HT1080 (cell line): ENCODE results near the gene RBM44. TPM values are rescaled to one million over a fixed set of nuclear protein-coding genes. Genes with fewer than 3 reads are reported as not detected.
A peak's percentile ranks its signal among the peaks of the same experiment; 100 is the strongest.
"Not testable (repeated sequence)": the region's sequence is repeated elsewhere in the genome, so short reads cannot be mapped to it uniquely, and the experiment has no call there.

Experiments used
- DNase-seq: peaks from one replicate; pipeline ENCODE4 v3.0.0-alpha.2; 2015; ENCODE audit warnings: low read depth
- total RNA-seq: library from RNA; depleted of rRNA; stranded (reverse); fragments of >200 nt; shearing (Covaris generic); gene quantifications from 2 replicates; pipeline ENCODE4 v1.2.3, GENCODE V29; 2014

RBM44 gene
- total RNA-seq, 1 experiment from 2014 or later = 0.32 TPM

DNA sequence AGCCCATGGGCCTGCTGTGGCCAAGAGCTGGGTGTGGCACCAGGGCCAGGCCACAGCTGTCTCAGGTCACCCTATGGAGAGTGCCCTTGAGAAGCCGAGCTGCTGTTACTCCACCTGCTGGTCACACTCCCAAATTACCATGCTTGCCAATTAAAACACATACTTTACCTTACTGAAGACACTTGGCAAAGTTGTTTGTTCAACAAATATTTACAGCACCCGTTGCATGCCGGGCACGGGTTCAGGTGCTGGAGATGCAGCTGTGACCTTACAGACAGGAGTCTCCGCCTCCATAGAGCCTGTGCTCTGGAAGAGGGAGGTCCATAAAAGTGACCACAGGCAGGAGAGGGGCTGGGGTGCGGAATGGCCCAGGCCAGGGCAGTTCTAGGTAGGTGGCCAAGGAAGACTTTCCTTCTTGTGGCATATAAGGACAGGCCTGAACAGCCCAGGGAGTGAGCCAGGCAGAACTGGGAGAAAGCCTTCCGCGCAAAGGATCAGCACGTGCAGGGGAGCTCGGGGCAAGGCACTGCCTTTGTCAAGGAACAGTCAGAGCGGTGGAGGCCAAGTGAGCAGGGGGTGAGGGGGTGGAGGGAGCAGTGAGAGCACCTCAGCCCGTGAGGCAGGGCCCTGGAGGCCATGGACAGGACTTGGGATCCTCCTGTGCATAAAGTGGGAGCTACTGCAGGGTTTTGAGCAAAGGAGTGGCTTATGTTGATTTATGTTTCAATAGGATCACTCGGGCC, 23.6 kb upstream of the RBM44 start:
- DNase-seq = peak; percentile 38

- no peak for DNase-seq
Observed at GRCh38 chr2:237779521-237779920, 19.1 kb upstream of the RBM44 start.

GRCh38 chr2:237782181-237782580, 16.4 kb upstream of the RBM44 start:
- DNase-seq = no peak

DNA sequence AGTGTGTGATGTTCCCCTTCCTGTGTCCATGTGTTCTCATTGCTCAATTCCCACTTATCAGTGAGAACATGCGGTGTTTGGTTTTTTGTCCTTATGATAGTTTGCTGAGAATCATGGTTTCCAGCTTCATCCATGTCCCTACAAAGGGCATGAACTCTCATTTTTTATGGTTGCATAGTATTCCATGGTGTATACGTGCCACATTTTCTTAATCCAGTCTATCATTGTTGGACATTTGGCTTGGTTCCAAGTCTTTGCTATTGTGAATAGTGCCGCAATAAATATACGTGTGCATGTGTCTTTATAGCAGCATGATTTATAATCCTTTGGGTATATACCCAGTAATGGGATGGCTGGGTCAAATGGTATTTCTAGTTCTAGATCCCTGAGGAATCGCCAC, 14.9 kb upstream of the RBM44 start:
- not testable (repeated sequence) for DNase-seq

DNA sequence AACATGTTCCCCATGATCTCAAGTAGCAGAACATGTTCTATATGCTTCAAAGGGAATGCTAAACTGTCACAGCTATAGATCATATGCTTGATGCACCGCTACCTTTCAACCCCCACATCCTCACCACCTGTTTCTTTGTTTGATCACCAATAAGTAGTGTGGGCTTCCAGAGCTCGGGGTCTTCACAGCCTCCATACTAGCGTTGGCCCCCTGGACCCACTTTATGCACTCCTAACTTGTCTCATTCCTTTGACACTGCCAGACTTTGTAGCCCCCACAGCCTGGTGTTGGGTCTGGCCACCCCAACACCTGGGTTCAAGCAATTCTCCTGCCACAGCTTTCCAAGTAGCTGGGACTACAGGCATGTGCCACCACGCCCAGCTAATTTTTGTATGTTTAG, 11.6 kb upstream of the RBM44 start:
- no peak for DNase-seq

- DNase-seq = peak; percentile 15
Observed at GRCh38 chr2:237790353-237790752, 8.2 kb upstream of the RBM44 start.

DNA sequence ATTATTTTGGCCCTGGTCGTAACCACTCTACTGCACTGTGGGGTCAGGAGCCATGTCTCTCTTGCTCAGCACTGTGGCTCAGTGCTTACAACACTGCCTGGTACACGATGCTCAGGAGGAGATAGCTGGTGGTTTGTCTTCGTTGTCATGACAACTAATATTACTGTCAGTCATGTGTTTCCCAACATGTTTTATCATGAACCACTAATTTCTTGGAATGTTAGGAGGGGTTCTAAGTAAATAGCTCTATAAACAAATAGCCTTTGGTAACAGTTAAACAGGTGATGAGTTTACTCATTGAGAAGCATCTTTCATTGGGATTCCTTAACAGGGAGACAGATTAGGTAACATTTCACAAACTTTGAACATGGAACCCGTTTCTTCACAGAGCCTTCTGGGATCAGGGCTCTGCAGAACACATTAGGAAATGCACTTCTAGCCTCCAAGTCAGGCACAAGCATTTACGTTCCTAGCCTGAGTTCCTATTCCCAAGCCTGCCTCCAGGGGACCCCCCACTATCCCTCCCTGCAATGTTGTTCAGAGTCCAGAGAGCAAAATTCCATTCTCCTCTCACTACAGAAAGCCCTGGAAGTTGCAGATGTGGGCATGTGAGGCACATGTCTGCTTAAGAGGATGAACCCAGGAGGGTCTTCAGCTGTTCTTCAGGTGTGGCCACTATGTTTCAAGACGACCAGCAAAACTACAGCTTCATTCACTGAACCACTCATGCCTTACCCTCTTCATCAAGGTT, 6.4 kb upstream of the RBM44 start:
- peak; percentile 11 for DNase-seq

- no peak for DNase-seq
Observed at GRCh38 chr2:237797253-237797652, 1.3 kb upstream of the RBM44 start.

- no peak for DNase-seq
Observed at GRCh38 chr2:237799060-237799428, 465 bp downstream of the RBM44 start.

- DNase-seq = no peak
Observed at GRCh38 chr2:237801466-237801865, 2.9 kb downstream of the RBM44 start.

DNA sequence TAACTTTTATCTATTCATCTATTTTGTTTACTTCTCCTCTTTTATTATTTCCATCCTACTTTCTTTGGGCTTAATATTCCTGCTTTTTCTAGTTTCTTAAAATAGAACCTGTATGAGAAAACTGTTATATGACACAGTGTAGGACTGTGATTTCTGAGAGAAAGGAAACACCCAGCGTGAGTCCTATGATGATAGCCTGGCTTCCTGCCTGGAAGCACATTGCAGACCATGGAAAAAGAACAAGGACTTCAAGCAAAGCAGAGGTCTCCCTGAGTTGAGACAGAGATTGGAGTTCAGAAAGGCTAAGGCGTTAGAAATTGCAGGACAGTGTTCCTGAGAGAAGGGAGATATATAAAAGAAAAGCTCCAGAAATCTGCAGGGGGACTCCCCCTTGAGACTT, 7.8 kb downstream of the RBM44 start:
- peak; percentile 26 for DNase-seq

GRCh38 chr2:237815637-237816036, 17.1 kb downstream of the RBM44 start:
- DNase-seq = no peak

DNA sequence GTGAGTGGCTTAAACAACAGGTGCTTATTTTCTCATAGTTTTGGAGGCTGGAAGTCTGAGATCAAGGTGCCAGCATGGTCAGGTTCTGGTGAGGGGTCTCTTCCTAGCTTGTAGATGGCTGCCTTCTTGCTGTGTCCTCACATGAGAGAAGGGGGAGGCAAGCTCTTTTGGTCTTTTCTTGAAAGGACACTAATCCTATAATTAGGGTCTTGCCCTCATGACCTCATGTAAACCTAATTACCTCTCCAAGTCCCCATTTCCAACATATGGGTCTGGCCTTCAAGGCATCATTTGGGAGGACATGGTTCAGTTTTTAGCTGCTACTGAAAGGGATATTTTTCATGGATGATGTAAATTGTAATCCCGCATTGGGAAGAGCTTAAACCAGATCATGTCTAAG, 18.0 kb downstream of the RBM44 start:
- DNase-seq = no peak

- DNase-seq = peak; percentile 15
Observed at GRCh38 chr2:237818066-237818473, 19.5 kb downstream of the RBM44 start.

GRCh38 chr2:237819231-237819630, 20.7 kb downstream of the RBM44 start:
- DNase-seq = no peak

DNA sequence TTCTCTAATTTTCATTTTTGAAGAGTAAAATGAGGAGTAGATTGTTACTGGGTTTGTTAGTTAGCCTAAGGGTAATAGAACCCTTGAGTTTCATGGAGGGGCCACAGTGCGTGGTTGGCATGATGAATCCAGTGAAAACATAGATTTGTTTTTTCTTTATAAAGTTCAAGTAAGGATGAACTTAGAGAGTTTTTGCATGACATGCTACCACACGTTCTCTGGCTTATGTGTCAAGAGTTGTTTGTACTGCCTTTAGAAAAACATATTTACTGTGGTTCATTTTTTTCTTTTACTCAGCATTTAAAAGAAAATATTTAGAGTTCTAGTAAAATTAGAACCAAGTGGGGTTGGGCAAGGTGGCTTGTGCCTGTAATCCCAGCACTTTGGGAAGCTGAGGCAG, 21.8 kb downstream of the RBM44 start:
- no peak for DNase-seq

DNA sequence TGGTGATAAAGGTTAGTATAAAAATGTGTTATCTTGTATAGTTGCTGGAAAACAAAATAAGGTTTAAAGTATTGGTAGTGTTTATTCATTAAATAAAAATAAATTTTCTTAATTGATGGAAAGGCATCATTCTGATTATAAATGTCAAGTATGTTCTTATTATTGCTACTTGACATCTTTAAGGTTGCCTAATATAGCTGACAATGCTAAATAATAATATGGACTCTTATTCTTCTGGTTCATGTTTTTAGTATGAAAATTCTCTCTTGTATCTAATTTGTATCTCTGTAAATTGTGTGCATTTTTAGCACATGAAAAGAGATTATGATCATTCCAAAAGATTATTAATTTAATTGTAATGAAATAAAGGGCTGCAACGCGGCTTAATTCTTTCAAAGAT, 25.0 kb downstream of the RBM44 start:
- no peak for DNase-seq

GRCh38 chr2:237824085-237824484, 25.5 kb downstream of the RBM44 start:
- DNase-seq = no peak

GRCh38 chr2:237827421-237827987, 28.9 kb downstream of the RBM44 start:
- no peak for DNase-seq

DNA sequence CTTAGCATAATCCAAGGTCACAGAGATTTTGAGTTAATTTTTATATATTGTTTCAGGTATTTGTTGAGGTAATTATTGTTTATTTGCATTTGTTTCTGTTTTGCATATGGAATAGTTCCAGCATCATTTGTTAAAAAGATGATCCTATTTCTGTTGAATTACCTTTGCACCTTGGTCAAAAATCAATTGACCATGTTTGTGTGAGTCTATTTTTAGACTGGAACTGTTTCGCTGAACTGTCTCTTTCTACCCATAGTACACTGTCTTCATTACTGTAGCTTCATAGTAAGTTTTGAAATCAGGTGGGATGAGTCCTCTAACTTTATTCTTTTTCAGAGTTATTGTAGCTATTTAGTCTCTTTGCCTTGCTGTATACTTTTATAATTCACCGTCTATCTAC, 31.9 kb downstream of the RBM44 start:
- no peak for DNase-seq

DNA sequence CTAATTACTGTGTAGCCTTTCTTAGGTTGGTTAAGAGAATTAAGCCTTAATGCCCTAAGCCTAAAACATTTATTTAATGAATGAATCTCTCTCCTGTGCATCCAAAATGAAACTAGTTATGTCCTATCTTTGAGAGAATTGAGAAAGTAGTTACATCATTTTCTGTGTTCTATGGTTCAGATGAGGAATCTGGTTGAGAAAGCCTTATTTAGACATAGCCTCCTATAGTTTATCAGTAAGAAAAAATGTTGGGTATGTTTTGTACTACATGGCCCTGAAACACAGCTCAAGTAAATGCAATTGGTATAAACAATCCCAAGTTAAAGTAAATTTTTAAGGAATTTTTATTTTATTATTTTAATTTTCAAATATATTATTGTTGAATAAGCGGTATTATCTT, 35.0 kb downstream of the RBM44 start:
- no peak for DNase-seq

DNA sequence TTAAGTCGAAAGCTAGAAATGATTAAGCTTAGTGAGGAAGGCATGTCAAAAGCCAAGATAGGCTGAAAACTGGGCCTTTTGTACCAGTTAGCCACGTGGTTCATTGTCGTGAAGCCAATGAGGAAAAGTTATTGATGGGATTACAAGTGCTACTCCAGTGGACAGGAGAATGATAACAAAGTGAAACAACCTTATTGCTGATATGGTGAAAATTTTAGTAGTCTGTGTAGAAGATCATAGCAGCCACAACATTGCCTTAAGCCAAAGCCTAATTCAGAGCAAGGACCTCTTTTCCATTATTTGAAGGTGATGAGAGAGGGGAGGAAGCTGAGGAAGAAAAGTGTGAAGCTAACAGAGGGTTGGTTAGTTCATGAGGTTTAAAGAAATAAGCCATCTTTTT, 36.8 kb downstream of the RBM44 start:
- DNase-seq = no peak

DNA sequence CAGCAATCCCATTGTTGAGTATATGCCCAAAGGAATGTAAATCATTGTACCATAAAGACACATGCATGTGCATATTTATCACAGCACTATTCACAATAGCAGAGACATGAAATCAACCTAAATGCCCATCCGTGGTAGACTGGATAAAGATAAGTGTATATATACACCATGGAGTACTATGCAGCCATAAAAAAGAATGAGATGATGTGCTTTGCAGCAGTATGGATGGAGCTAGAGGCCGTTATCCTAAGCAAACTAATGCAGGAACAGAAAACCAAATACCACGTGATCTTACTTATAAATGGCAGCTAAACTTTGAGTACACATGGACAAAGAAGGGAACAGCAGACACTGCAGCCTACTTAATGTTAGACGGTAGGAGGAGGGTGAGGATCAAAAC, 42.5 kb downstream of the RBM44 start:
- DNase-seq = no peak
